ENCODE results near the gene MARCHF10.
"Not testable (repeated sequence)": the region's sequence is repeated elsewhere in the genome, so short reads cannot be mapped to it uniquely, and the experiment has no call there.

Gene MARCHF10

GRCh38 chr17:62696256-62696655 lies 111.9 kb downstream of the MARCHF10 start:
- DNase-seq, result no peak

- DNase-seq, result not testable (repeated sequence)
Measured at GRCh38 chr17:62695093-62695738, 112.9 kb downstream of the MARCHF10 start.

- DNase-seq, result no peak
Measured at GRCh38 chr17:62693616-62694409, 114.3 kb downstream of the MARCHF10 start.

GRCh38 chr17:62692721-62693431 lies 115.2 kb downstream of the MARCHF10 start:
- DNase-seq, result no peak

GRCh38 chr17:62692159-62692651 lies 115.9 kb downstream of the MARCHF10 start:
- no peak for DNase-seq

- not testable (repeated sequence) for DNase-seq
Measured at GRCh38 chr17:62691589-62691915, 116.6 kb downstream of the MARCHF10 start.

GRCh38 chr17:62690168-62690897 lies 117.8 kb downstream of the MARCHF10 start:
- no peak for DNase-seq

GRCh38 chr17:62689441-62690167 lies 118.5 kb downstream of the MARCHF10 start:
- no peak for DNase-seq

- no peak for DNase-seq
Measured at GRCh38 chr17:62688398-62689160, 119.5 kb downstream of the MARCHF10 start.

GRCh38 chr17:62687997-62688396 lies 120.1 kb downstream of the MARCHF10 start:
- no peak for DNase-seq

GRCh38 chr17:62684179-62684578 lies 123.9 kb downstream of the MARCHF10 start:
- DNase-seq, result no peak

- no peak for DNase-seq
Measured at GRCh38 chr17:62681939-62682381, 126.2 kb downstream of the MARCHF10 start.

GRCh38 chr17:62681061-62681938 lies 126.8 kb downstream of the MARCHF10 start:
- no peak for DNase-seq

GRCh38 chr17:62680541-62681052 lies 127.5 kb downstream of the MARCHF10 start:
- no peak for DNase-seq

- no peak for DNase-seq
Measured at GRCh38 chr17:62679866-62680377, 128.2 kb downstream of the MARCHF10 start.

- no peak for DNase-seq
Measured at GRCh38 chr17:62678214-62678919, 129.7 kb downstream of the MARCHF10 start.

- DNase-seq, result no peak
Measured at GRCh38 chr17:62676952-62677596, 131.0 kb downstream of the MARCHF10 start.

GRCh38 chr17:62676231-62676943 lies 131.7 kb downstream of the MARCHF10 start:
- no peak for DNase-seq
